HEK293 (cell line): ENCODE results near the gene RAC3.

Source experiments
- CTCF ChIA-PET: fragments of 350-600 bp; formaldehyde crosslinking; extraction: SDS; loops from one replicate; lab custom pipeline; 2021; ENCODE audit warnings: antibody characterized with exemption; lab: Yijun Ruan, JAX
- POLR2A ChIA-PET: fragments of 300-600 bp; formaldehyde crosslinking; extraction: SDS; loops from one replicate; lab custom pipeline; 2020; ENCODE audit warnings: antibody characterized with exemption, inconsistent platforms; lab: Yijun Ruan, JAX
- H3K27ac ChIP-seq: fragments of 200-500 bp; sonication (Bioruptor generic); 2 replicates; pipeline ENCODE4 v1.5.1; 2014; ENCODE audit warnings: low read depth, low read length, control low read depth, inconsistent platforms; ENCODE audit errors: extremely low read depth
- H3K36me3 ChIP-seq, 2 experiments: fragments of 200-500 bp in 1 of 2; sonication (Bioruptor generic) in 1 of 2; 1 replicate in 1 of 2; 2 replicates in 1 of 2; pipeline ENCODE4 v1.5.1; 2014 to 2017; ENCODE audit warnings: inconsistent platforms in 2 of 2, low read length in 2 of 2; ENCODE audit not compliant: control insufficient read depth in 2 of 2, insufficient read depth in 1 of 2
- H3K4me1 ChIP-seq: fragments of 200-500 bp; sonication (Bioruptor generic); 2 replicates; pipeline ENCODE4 v1.5.1; 2014; ENCODE audit warnings: mild to moderate bottlenecking, low read length, inconsistent platforms; ENCODE audit not compliant: control insufficient read depth, insufficient read depth
- H3K4me3 ChIP-seq: 2 replicates; pipeline ENCODE4 v1.5.1; 2011; ENCODE audit warnings: low read depth, mild to moderate bottlenecking, control low read depth, low read length, moderate library complexity
- H3K9me3 ChIP-seq: fragments of 200-500 bp; sonication (Bioruptor generic); 2 replicates; pipeline ENCODE4 v1.5.1; 2014; ENCODE audit warnings: low read depth, low read length, inconsistent platforms; ENCODE audit not compliant: control insufficient read depth, insufficient read depth
- BCL11B ChIP-seq: fragments of 450-650 bp; formaldehyde crosslinking; IDR thresholded peaks from 2 replicates; pipeline ENCODE4 v1.5.1; 2016; ENCODE audit warnings: low read depth, missing biosample characterization, missing genetic modification characterization
- GLIS1 ChIP-seq: fragments of 450-650 bp; formaldehyde crosslinking; IDR thresholded peaks from 2 replicates; pipeline ENCODE4 v1.5.1; 2016; ENCODE audit warnings: missing biosample characterization, missing genetic modification characterization
- GLIS2 ChIP-seq: fragments of 450-650 bp; formaldehyde crosslinking; IDR thresholded peaks from 2 replicates; pipeline ENCODE4 v1.5.1; 2016; ENCODE audit warnings: missing biosample characterization, missing genetic modification characterization
- MYNN ChIP-seq: fragments of 450-650 bp; formaldehyde crosslinking; IDR thresholded peaks from 2 replicates; pipeline ENCODE4 v1.5.1; 2016; ENCODE audit warnings: missing biosample characterization, missing genetic modification characterization, borderline replicate concordance
- OSR2 ChIP-seq: fragments of 450-650 bp; formaldehyde crosslinking; IDR thresholded peaks from 2 replicates; pipeline ENCODE4 v1.5.1; 2016; ENCODE audit warnings: missing biosample characterization, missing genetic modification characterization
- SCRT1 ChIP-seq: fragments of 450-650 bp; formaldehyde crosslinking; IDR thresholded peaks from 2 replicates; pipeline ENCODE4 v1.5.1; 2016; ENCODE audit warnings: missing biosample characterization, missing genetic modification characterization, borderline replicate concordance
- WT1 ChIP-seq: fragments of 450-650 bp; formaldehyde crosslinking; IDR thresholded peaks from 2 replicates; pipeline ENCODE4 v1.5.1; 2016; ENCODE audit warnings: missing biosample characterization, missing genetic modification characterization
- ZNF114 ChIP-seq: fragments of 450-650 bp; formaldehyde crosslinking; IDR thresholded peaks from 2 replicates; pipeline ENCODE4 v1.5.0; 2017; ENCODE audit warnings: missing biosample characterization, missing genetic modification characterization
- ZNF121 ChIP-seq: fragments of 450-650 bp; formaldehyde crosslinking; IDR thresholded peaks from 2 replicates; pipeline ENCODE4 v1.5.1; 2016; ENCODE audit warnings: missing biosample characterization, missing genetic modification characterization
- ZNF133 ChIP-seq: fragments of 450-650 bp; formaldehyde crosslinking; IDR thresholded peaks from 2 replicates; pipeline ENCODE4 v1.5.1; 2016; ENCODE audit warnings: missing biosample characterization, missing genetic modification characterization
- ZNF138 ChIP-seq: fragments of 450-650 bp; formaldehyde crosslinking; IDR thresholded peaks from 2 replicates; pipeline ENCODE4 v1.5.1; 2016; ENCODE audit warnings: missing biosample characterization, missing genetic modification characterization, borderline replicate concordance
- ZNF140 ChIP-seq: fragments of 450-650 bp; formaldehyde crosslinking; IDR thresholded peaks from 2 replicates; pipeline ENCODE4 v1.5.1; 2016; ENCODE audit warnings: missing biosample characterization, missing genetic modification characterization
- ZNF16 ChIP-seq: fragments of 450-650 bp; formaldehyde crosslinking; IDR thresholded peaks from 2 replicates; pipeline ENCODE4 v1.5.1; 2016; ENCODE audit warnings: low read depth, missing biosample characterization, missing genetic modification characterization
- ZNF221 ChIP-seq: fragments of 450-650 bp; formaldehyde crosslinking; IDR thresholded peaks from 2 replicates; pipeline ENCODE4 v1.5.1; 2017; ENCODE audit warnings: missing biosample characterization, missing genetic modification characterization, borderline replicate concordance
- ZNF394 ChIP-seq: fragments of 450-650 bp; formaldehyde crosslinking; IDR thresholded peaks from 2 replicates; pipeline ENCODE4 v1.5.1; 2016; ENCODE audit warnings: missing biosample characterization, missing genetic modification characterization, mild to moderate bottlenecking, moderate library complexity, borderline replicate concordance
- ZNF626 ChIP-seq: fragments of 450-650 bp; sonication (Bioruptor Pico); formaldehyde crosslinking; IDR thresholded peaks from 2 replicates; pipeline ENCODE4 v1.5.1; 2018; ENCODE audit warnings: missing biosample characterization, missing genetic modification characterization, inconsistent platforms
- ZNF76 ChIP-seq: fragments of 450-650 bp; formaldehyde crosslinking; IDR thresholded peaks from 2 replicates; pipeline ENCODE4; 2016; ENCODE audit warnings: low read depth, missing biosample characterization, missing genetic modification characterization, borderline replicate concordance
- ZNF830 ChIP-seq: fragments of 450-650 bp; IDR thresholded peaks from 2 replicates; pipeline ENCODE4 v1.5.0; 2018; ENCODE audit warnings: missing biosample characterization, missing genetic modification characterization, low read depth, mild to moderate bottlenecking, moderate library complexity
- ZNF837 ChIP-seq: fragments of 450-650 bp; formaldehyde crosslinking; IDR thresholded peaks from 2 replicates; pipeline ENCODE4 v1.5.1; 2016; ENCODE audit warnings: missing biosample characterization, missing genetic modification characterization
- TF ChIP-seq, protein P1 (sequence below): fragments of 450-650 bp; formaldehyde crosslinking; IDR thresholded peaks from 2 replicates; pipeline ENCODE4 v1.5.1; 2016; ENCODE audit warnings: missing biosample characterization, missing genetic modification characterization, borderline replicate concordance
- TF ChIP-seq, protein P2 (sequence below): fragments of 450-650 bp; formaldehyde crosslinking; IDR thresholded peaks from 2 replicates; pipeline ENCODE4 v1.5.1; 2016; ENCODE audit warnings: missing biosample characterization, missing genetic modification characterization, borderline replicate concordance
- TF ChIP-seq, protein P3 (sequence below): fragments of 450-650 bp; formaldehyde crosslinking; IDR thresholded peaks from 2 replicates; pipeline ENCODE4 v1.5.1; 2017; ENCODE audit warnings: missing biosample characterization, missing genetic modification characterization
- TF ChIP-seq, protein P4 (sequence below): fragments of 450-650 bp; formaldehyde crosslinking; IDR thresholded peaks from 2 replicates; pipeline ENCODE4 v1.5.1; 2016; ENCODE audit warnings: missing biosample characterization, missing genetic modification characterization, low read depth

RAC3 gene

DNA sequence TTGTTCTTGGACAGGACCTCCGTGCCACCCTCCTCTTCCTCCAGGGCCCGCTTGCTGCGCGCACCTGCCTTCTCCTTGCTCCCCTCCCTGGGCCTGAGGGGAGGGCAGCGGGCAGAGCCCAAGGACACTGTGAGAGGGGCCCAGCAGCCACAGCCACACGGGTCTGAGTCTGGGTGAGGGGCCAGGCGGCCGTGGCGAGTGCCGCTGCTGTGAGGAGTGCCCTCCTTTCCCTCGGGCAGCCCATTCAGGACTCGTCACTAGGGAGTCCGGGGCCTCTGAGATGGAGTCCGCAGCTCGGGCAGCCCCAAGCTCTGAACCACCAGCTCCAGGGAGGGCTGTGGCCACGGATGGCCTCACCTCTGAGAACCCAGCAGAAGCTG lies 28.5 kb downstream of the RAC3 start:
- Histone ChIP-seq H3K4me3 (no peak overlapping the region), H3K4me1 (peaks cover 7% of the 10 kb centered on the region; the same call in 1 of the 2 replicates), H3K9me3 (no peaks in the 10 kb centered on the region), H3K27ac (no peak overlapping the region), H3K36me3 (peaks cover 3 to 97% of the 10 kb centered on the region in 2 experiments; a peak in 2 of 3 replicates)
- CTCF ChIA-PET: interaction anchor here (0.5 to 0.6 kb wide), 2 partner anchors 39 to 101 kb away, joined by 3 to 4 read pairs; no protein-coding TSS in a partner anchor
- POLR2A ChIA-PET: interaction anchor here (0.8 to 14.2 kb wide), 10 partner anchors 9 to 37 kb away, joined by 3 to 96 read pairs (median 4); partner anchors contain the start of genes CENPX, DCXR, LRRC45 and RAC3
- TF ChIP-seq ZNF140 (tag by site-specific recombination): no peak
- TF ChIP-seq MYNN (tag by site-specific recombination): no peak
- TF ChIP-seq GLIS1 (tag by site-specific recombination): no peak
- TF ChIP-seq, protein P1, sequence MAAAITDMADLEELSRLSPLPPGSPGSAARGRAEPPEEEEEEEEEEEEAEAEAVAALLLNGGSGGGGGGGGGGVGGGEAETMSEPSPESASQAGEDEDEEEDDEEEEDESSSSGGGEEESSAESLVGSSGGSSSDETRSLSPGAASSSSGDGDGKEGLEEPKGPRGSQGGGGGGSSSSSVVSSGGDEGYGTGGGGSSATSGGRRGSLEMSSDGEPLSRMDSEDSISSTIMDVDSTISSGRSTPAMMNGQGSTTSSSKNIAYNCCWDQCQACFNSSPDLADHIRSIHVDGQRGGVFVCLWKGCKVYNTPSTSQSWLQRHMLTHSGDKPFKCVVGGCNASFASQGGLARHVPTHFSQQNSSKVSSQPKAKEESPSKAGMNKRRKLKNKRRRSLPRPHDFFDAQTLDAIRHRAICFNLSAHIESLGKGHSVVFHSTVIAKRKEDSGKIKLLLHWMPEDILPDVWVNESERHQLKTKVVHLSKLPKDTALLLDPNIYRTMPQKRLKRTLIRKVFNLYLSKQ (tag by site-specific recombination): no peak
- TF ChIP-seq ZNF138 (tag by site-specific recombination): no peak
- TF ChIP-seq ZNF16: no peak
- no peak for TF ChIP-seq ZNF830 (tag by site-specific recombination)
- no peak for TF ChIP-seq ZNF837 (tag by site-specific recombination)
- no peak for TF ChIP-seq WT1 (tag by site-specific recombination)
- no peak for TF ChIP-seq GLIS2 (tag by site-specific recombination)
- TF ChIP-seq ZNF76 (tag by site-specific recombination): no peak
- TF ChIP-seq, protein P2, sequence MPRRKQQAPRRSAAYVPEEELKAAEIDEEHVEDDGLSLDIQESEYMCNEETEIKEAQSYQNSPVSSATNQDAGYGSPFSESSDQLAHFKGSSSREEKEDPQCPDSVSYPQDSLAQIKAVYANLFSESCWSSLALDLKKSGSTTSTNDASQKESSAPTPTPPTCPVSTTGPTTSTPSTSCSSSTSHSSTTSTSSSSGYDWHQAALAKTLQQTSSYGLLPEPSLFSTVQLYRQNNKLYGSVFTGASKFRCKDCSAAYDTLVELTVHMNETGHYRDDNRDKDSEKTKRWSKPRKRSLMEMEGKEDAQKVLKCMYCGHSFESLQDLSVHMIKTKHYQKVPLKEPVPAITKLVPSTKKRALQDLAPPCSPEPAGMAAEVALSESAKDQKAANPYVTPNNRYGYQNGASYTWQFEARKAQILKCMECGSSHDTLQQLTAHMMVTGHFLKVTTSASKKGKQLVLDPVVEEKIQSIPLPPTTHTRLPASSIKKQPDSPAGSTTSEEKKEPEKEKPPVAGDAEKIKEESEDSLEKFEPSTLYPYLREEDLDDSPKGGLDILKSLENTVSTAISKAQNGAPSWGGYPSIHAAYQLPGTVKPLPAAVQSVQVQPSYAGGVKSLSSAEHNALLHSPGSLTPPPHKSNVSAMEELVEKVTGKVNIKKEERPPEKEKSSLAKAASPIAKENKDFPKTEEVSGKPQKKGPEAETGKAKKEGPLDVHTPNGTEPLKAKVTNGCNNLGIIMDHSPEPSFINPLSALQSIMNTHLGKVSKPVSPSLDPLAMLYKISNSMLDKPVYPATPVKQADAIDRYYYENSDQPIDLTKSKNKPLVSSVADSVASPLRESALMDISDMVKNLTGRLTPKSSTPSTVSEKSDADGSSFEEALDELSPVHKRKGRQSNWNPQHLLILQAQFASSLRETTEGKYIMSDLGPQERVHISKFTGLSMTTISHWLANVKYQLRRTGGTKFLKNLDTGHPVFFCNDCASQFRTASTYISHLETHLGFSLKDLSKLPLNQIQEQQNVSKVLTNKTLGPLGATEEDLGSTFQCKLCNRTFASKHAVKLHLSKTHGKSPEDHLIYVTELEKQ (tag by site-specific recombination): no peak
- TF ChIP-seq ZNF221 (tag by site-specific recombination): no peak
- TF ChIP-seq ZNF121 (tag by site-specific recombination): no peak
- TF ChIP-seq SCRT1: no peak
- TF ChIP-seq OSR2 (tag by site-specific recombination): no peak
- no peak; the same call in 1 of the 2 replicates for TF ChIP-seq BCL11B (tag by site-specific recombination)

DNA sequence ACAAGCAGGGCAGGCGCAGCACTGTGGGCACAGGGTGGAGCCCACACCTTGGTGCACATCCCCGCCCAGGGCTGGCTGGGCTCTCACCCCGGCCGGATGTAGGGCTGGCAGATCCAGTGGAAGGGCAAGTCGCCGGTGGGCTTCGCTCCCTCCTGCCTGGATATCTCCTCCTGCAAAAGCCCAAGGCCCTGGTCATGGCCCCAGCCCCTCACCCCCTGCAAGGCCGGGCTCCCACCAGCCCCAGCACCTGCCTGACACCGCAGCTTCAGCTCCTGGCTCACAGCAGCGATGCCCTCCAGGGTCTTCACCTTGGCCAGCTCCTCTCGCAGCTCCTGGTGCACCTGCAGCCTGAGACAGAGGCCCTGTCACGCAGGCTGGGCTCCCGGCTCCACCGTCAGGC lies 29.1 kb downstream of the RAC3 start:
- Histone ChIP-seq H3K4me3 (no peak overlapping the region), H3K27ac (peak overlapping the region; percentile 32; the same call in 1 of the 2 replicates), H3K9me3 (no peaks in the 10 kb centered on the region), H3K36me3 (peaks cover 3 to 90% of the 10 kb centered on the region in 2 experiments; a peak in 1 of 3 replicates), H3K4me1 (peaks cover 7% of the 10 kb centered on the region; the same call in 1 of the 2 replicates)
- ChIA-PET CTCF (interaction anchor here (0.5 to 0.7 kb wide), 4 partner anchors 17 to 106 kb away, joined by 3 to 4 read pairs (median 3); no protein-coding TSS in a partner anchor), POLR2A (interaction anchor here (0.9 to 14.2 kb wide), 12 partner anchors 9 to 38 kb away, joined by 3 to 96 read pairs (median 4); partner anchors contain the start of genes CENPX, DCXR, LRRC45 and RAC3)
- TF ChIP-seq ZNF626 (no peak), ZNF138 (tag by site-specific recombination) (no peak), ZNF114 (tag by site-specific recombination) (no peak), ZNF133 (tag by site-specific recombination) (no peak), ZNF394 (tag by site-specific recombination) (no peak), GLIS2 (tag by site-specific recombination) (0 out of 2 replicates have a peak, but pooled peaks have one; percentile 28)
- TF ChIP-seq, protein P3, sequence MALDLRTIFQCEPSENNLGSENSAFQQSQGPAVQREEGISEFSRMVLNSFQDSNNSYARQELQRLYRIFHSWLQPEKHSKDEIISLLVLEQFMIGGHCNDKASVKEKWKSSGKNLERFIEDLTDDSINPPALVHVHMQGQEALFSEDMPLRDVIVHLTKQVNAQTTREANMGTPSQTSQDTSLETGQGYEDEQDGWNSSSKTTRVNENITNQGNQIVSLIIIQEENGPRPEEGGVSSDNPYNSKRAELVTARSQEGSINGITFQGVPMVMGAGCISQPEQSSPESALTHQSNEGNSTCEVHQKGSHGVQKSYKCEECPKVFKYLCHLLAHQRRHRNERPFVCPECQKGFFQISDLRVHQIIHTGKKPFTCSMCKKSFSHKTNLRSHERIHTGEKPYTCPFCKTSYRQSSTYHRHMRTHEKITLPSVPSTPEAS: no peak
- TF ChIP-seq, protein P4, sequence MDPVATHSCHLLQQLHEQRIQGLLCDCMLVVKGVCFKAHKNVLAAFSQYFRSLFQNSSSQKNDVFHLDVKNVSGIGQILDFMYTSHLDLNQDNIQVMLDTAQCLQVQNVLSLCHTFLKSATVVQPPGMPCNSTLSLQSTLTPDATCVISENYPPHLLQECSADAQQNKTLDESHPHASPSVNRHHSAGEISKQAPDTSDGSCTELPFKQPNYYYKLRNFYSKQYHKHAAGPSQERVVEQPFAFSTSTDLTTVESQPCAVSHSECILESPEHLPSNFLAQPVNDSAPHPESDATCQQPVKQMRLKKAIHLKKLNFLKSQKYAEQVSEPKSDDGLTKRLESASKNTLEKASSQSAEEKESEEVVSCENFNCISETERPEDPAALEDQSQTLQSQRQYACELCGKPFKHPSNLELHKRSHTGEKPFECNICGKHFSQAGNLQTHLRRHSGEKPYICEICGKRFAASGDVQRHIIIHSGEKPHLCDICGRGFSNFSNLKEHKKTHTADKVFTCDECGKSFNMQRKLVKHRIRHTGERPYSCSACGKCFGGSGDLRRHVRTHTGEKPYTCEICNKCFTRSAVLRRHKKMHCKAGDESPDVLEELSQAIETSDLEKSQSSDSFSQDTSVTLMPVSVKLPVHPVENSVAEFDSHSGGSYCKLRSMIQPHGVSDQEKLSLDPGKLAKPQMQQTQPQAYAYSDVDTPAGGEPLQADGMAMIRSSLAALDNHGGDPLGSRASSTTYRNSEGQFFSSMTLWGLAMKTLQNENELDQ: no peak
